Measurements from ENCODE around the gene CNTRL.
"Not testable (repeated sequence)": the region's sequence is repeated elsewhere in the genome, so short reads cannot be mapped to it uniquely, and the experiment has no call there.

The CNTRL gene

DNA sequence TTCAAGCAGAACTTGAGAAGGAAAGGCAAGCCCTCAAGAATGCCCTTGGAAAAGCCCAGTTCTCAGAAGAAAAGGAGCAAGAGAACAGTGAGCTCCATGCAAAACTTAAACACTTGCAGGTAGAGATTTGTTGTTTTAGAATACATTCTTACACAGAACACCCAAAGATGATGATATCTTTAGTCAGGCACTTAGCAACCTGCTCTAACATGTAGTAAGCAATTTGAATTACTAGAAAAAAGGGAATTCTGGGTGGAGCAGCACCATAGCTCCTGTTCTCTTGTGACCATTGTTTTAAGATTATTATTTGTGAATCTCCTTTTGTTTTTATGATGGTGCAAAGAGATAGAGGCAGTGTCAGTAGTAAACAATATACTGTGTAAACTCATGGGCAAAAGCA lies 63.8 kb downstream of the CNTRL start:
- DNase-seq: no peak

DNA sequence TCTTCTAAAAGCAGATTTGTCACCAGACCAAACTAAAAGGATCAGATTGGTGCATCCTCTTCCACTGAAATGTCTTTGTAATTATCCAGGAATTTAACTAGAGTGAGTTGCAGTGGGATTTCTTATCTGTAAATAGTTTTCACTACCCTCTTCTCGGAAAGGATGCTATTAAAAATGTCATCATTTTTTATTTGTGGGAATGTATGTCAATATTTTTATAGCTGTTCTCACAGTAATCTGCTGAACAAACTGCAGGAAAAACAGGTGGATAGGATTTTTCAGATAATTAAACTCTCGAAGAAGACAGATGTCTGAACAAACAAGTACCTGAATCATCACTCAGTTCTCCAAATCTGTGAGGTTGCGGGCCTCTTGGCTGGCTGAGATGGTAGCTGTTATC lies 64.2 kb downstream of the CNTRL start:
- DNase-seq: no peak

DNA sequence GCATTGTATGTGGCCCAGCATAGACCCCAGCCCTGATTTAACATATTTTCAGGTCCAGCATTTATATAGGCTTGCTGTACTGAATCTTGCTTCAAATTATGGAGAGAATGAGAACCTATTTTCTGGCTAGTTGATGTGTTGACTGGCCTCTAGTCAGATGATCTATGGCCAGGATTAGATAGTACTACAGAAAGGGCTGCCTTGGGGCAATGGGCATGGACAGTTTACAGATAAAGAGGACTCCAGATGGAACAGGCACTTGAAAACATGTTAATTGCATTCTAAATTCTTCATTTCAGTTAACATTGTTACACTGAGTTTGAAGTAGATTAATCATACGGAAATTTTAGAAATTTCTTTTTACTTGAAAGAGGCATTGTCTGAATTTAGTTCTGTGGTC lies 65.4 kb downstream of the CNTRL start:
- DNase-seq: no peak

DNA sequence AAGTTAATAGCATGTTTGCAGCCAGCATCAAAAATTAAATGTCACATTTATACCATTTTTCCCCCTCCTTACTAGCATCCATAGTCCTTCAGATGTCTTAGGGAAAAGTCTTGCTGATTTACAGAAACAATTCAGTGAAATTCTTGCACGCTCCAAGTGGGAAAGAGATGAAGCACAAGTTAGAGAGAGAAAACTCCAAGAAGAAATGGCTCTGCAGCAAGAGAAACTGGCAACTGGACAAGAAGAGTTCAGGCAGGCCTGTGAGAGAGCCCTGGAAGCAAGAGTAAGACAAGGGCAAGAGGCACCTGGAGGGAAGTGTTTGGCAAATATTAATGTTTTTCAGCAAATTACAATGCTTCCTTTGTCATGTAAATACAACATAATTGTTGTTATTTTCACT lies 66.6 kb downstream of the CNTRL start:
- no peak for DNase-seq

DNA sequence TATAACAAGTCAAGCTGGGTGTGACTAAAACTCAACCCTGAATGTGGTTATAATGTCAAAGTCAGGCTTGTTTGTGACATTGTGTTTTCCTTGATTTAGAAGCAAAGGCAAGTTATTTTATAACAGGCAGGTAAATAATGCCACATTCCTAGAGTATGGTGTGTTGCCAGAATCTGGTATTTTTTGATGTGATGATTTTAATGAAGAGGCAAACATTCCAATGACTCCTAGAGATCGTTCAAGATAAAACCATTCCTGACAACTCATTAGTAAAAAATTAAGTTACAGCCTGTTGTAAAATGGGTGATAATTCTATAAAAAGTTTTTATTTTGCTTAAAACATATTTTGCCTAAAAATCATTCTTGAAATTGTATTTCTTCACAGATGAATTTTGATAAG lies 67.0 kb downstream of the CNTRL start:
- no peak for DNase-seq

DNA sequence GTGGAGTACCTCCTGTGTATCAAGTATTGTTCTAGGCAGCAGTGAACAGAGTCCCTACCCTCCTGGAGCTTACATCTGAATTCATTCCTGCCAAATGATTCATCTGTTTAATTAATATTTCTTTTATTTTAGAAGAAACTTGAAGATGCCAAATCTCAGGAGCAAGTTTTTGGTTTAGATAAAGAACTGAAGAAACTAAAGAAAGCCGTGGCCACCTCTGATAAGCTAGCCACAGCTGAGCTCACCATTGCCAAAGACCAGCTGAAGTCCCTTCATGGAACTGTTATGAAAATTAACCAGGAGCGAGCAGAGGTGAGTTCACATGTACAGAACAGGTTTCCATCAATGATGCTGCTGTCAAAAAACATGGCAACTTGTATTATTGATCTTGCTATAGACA lies 69.0 kb downstream of the CNTRL start:
- DNase-seq: no peak

DNA sequence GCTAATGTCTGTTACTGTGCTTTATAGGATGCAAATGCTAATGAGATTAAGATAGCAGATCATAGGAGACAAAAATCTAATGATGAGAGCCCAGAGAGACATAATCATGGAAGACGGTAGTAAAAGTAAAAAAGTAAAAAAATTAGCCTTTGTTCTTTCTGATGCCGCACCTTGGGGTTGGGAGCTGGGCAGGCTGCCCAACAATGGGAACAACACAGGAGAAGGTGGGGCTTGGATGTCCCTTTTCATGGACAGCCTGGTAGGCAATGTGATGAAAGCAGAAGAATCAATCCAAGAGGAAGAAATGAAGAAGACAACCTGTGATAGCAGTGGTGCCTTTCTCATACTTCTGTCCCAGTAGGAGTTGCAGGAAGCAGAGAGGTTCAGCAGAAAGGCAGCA lies 69.7 kb downstream of the CNTRL start:
- no peak for DNase-seq

DNA sequence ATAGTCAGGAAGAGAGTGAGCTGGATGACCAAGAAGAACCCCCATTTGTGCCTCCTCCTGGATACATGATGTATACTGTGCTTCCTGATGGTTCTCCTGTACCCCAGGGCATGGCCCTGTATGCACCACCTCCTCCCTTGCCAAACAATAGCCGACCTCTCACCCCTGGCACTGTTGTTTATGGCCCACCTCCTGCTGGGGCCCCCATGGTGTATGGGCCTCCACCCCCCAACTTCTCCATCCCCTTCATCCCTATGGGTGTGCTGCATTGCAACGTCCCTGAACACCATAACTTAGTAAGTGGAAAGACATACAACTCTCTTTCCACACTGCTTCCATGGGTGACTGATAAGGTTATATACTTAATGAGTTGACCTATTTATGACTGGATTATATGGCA lies 75.4 kb downstream of the CNTRL start:
- no peak for DNase-seq

DNA sequence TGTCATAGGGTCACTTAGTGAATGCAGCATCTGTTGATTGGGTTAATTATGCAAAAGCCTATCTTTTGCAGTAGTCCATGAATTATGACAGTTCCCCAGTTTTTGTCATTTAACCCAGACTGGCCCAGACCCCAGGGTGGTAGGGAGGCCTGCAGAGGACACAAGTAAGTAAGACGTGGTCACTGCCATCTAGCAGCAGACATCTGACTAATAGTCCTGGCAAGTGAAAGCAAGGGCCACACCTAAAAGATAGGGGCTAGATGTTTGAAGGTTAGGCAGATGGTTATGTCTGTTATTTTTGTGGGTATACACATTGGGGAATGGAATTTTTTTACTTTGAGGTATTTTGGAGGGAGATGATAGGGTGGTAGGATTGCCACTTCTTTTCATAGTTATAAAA lies 78.9 kb downstream of the CNTRL start:
- DNase-seq: no peak

DNA sequence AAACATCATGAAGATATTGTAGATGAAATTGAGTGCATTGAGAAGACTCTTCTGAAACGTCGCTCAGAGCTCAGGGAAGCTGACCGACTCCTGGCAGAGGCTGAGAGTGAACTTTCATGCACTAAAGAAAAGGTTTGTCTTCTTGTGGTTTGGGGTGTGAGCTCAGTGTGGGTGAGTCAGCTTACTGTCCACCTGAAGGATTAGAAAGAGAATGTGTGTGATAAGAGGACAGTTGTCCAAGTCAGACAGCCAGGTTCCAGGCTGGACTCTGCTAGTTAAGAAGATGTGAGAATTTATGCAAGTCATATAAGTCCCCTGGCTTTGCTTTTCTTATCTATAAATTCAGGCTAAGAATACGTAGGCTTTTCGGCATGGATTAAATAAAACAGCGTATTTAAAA lies 80.0 kb downstream of the CNTRL start:
- no peak for DNase-seq

DNA sequence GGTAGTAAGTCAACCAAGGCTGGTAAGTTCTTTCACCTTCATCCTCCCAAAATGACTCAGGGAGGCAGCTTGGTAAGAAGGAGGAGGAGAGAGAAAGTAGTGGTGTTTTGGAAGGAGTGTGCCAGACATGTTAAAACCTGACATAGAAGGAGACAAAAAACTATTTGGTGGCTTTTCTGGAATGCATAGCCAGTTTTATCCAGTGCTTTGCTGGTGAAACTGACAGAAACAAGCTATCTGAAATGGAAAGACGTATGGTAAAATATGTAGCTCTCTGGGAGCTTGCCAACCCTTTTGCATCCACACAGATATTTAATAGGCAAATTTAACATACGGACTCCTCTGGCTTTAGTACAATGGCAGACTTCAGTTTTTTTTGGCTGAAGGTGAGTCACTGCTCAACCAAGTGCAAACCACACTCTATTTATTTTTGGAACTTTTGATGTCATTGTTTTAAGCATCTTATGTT lies 81.5 kb downstream of the CNTRL start:
- DNase-seq: no peak

DNA sequence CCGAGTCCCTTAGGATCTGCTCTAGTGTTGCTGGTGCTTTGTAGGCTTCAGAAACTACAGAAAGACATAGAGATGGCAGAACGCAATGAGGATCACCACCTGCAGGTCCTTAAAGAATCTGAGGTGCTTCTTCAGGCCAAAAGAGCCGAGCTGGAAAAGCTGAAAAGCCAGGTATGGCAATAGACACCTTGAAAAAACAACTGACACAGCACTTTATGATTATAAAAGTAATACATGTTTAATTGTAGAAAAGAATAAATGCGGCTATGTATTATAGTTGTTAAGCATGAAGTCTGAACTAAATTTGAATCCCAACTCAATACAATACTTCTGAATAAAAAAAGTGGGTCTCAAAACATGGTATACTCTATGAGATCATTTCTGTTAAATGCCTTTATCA lies 83.2 kb downstream of the CNTRL start:
- DNase-seq: no peak

DNA sequence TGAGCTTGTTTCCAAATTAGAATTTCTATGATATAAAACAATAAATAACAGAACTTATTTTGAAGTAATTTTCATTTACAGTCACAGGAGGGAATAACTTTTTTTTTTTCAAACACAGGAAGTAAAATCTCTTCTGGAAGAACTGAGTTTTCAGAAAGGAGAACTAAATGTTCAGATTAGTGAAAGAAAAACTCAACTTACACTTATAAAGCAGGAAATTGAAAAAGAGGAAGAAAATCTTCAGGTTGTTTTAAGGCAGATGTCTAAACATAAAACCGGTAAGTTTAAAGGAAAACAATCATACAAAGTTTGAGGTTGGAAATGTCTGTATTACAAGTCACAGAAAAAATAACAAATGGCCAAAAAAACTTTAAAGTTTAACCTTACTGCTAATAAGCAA lies 85.3 kb downstream of the CNTRL start:
- no peak for DNase-seq

DNA sequence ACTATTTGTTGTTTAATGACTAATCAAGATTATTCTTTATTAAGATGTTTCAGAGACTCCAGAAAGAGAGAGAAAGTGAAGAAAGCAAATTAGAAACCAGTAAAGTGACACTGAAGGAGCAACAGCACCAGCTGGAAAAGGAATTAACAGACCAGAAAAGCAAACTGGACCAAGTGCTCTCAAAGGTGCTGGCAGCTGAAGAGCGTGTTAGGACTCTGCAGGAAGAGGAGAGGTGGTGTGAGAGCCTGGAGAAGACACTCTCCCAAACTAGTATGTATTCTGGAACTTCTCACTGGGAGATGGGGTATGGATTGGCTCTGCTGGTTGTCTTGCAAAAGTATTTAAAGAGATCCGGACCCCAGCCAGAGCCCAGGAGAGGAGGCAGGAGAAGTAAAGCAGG lies 93.3 kb downstream of the CNTRL start:
- DNase-seq: no peak

DNA sequence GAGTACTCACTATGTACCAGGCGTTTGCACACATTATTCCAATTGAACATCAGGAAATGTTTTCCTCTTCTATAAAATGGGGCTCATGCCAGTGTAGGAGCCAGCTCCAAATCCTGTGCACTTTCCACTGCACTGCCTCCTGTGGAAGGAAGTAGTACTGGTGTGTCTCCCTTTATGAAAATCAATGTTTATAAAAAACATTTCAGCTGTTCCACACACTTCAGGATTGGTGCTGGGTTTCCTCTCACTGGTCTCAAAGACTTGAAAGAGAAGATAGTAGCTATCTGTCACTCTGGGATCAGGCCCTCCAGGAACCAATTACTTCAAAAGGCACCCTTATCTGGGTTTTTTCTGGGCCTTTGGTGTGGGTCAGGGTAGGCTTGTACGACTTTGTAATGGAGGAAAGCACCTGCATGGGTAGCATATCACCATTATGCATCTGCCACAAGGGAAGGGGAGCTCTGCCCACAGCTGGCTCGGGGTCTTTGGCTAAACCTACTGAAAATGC lies 94.4 kb downstream of the CNTRL start:
- DNase-seq: no peak

DNA sequence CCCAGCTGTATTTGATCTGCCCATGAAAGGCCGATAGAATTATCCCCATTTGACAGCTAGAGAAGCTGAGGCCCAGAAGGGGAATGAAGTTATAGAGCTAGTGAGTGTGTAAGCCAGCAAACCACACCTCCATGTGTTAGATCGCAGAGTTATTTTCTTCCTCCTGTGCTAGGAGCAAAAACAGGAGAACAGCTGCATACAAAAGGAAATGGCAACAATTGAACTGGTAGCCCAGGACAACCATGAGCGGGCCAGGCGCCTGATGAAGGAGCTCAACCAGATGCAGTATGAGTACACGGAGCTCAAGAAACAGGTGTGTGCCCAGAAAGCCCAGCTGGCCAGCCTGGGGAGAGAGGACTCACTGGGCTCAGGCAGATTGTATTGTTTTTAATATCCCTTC lies 96.5 kb downstream of the CNTRL start:
- DNase-seq: no peak

DNA sequence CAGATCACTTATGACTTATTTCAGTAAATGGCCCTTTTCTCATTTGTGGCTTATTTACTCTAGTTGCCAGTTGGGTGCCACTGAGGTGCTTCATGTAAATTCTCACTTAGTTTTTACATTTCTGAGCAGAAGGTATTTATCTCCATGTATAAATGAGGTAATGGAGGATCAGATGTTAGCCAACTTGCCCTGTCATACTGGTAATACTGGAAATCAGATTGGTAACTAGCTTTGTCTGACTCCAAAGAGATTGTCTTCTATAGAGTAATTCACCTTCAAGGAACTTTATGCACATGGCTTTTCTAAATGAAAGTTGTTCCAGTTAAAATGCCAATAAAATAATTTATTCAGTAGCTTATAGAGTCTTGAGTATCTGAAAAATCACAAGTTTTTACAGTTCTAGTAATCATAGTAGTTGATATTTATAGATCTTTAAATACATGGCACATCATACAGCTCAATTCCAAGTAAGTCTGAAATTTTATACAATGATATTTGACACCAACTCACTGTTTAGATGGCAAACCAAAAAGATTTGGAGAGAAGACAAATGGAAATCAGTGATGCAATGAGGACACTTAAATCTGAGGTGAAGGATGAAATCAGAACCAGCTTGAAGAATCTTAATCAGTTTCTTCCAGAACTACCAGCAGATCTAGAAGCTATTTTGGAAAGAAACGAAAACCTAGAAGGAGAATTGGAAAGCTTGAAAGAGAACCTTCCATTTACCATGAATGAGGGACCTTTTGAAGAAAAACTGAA lies 98.2 kb downstream of the CNTRL start:
- no peak for DNase-seq

DNA sequence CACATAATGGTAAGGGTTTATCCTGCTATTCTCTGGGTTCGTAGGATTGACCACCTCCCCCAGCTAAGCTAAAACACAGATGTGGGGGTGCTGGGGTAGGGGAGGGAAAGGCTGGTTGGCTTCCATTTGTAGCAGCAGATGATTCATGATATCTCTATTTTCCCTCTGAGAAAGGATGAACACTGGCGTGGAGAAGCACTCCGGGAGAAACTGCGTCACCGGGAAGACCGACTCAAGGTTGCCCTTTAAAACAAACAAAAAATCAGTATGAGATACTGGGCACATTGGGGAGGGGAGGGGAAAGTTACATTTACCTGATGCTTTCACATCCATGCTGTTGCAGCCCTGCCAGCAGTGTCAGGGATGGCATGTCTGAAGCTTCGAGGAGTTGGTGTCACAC lies 98.7 kb downstream of the CNTRL start:
- DNase-seq: no peak

DNA sequence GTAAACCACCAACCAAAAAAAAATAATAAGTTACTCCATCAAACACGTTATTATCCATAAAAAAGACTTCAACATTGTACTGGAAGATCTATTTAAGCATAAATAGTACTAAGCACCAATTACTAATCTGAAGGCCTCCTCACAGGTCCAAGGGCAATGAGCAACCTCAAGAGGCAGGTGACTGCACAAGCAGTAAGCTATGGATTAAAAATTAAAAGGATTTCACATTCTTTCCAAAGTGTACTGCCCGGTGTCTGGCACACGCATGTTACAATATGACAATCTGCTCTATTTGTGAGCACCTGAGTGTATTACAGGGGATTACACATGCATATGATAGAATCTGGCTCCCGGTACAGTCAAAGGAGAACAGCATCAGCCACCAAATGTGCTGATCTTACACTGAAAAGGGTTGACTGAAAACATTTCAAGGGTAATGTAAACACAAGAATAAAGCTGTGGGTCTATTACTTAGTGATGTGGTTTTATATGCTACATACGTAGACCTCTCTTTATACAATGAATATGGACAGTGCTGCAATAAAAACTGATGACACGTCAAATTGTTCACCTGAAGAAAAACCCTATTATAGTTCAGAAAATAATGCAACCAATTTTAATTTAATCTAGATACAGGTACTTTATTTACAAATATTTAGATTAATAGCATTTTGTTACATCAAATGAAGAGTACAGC lies 104.1 kb downstream of the CNTRL start:
- no peak for DNase-seq

DNA sequence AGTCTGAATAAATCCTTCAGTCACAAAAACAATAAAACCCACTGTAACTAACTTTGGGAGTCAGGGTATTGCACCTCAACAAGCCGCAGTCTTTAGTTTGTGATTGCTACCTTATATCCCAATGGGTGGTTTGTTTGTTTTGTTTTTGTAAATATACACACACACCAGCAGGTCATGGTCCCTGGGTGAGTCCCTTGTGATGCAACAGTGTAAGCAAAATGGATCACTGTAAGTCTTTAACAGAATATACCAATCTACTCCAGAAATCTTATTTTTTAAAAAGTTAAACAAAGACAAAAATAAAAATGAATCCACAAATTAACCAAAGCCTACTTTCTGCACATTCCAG lies 104.6 kb downstream of the CNTRL start:
- DNase-seq: not testable (repeated sequence)

DNA sequence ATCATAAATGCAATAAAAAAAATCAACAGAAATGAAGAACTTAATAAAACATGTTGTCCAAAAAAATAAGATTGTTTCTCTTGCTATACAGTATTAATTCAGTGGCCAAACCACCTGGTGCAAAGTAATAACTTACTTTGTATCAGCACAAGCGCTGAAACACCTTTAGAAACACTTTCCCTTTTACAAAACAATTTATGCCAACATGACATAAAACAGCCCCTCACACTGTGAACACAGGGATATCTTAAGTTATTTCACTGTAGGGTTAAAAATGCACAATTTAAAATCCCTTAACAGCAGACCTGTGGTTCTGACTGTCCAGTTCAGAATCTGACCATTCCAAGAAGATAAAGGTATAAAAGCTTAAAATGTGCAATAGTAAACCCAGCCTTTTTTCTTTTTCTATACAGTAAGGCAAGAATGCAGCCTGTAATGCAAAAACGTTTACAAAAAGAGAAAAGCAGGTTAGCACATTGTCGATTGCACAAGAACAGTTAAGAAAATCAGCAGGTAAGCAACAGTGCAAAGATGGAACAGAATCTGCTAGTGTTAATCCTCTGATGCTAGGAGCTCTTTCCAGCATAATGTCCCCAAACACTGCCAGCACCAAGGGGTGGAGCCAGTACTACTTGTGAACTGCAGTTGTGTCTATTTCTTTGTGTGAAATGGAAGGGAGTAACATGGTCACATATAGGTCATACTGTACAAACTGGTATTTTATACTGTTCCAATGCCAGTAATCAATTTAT lies 105.4 kb downstream of the CNTRL start:
- DNase-seq: no peak

DNA sequence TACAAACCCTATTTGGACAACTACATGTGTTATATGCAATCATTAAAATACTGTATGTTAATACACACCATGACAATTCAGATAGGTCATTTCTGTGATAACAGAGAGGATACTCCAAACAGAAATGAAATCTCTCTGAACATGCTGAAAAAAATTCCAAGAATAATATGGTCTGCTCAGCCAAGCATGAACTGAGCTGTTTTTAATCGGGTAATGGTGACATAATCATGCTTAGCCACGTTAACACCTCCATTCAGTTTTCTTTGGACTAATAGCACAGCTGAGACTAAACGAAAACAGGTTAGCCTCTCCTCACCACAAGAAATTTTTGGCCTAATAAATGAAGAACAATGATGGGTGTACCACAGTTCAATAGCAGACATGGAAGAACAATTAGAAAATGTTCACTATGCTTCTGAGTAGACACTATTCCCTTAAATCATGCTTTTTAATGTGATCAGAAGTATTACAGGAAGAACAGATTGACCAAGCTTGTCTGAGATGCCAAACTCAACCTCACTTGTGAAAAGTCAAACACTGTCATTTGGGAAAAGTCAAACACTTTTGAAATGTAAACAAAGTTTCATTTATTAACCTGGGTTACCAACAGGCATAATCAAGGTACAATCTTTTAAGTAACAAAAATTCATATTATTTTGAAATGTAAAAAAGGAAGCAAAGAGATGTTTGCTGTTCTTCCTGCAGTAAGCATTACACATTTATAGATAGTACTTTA lies 107.5 kb downstream of the CNTRL start:
- DNase-seq: no peak

DNA sequence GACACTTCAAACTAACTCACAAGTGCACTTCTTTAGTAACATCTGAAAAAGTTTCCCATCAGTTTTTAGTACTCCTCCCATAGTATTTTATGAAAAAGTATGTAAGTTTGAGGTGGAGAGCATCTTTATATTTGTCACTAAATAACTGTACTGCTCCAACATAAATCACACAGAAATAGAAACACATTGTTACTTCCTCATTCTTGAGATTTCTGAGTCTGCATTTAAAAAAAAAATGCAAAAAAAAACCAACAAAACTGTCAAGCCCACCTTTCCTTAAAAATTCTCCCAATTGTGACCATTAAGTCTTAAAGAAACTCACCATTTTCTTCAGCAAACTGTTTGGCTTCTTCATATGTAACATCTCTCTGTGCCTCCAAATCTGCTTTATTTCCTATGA lies 108.2 kb downstream of the CNTRL start:
- DNase-seq: no peak

Measured in NCI-H1105 treated with DMSO at 0.1 percent for 48 hours (cell line).